ENCODE data around the gene RNF115.

RNF115 gene

GRCh38 chr1:145786271-145786670 lies 37.6 kb downstream of the RNF115 start:
- H2AFZ ChIP-seq (ENCODE audit: low read depth, low read length, severe bottlenecking), result no peak overlapping the region
- H3K27ac ChIP-seq (ENCODE audit: low read depth, low read length), result no peak overlapping the region
- H4K20me1 ChIP-seq (ENCODE audit: low read depth, low read length), result no peaks in the 10 kb centered on the region
- TF ChIP-seq, protein P1, sequence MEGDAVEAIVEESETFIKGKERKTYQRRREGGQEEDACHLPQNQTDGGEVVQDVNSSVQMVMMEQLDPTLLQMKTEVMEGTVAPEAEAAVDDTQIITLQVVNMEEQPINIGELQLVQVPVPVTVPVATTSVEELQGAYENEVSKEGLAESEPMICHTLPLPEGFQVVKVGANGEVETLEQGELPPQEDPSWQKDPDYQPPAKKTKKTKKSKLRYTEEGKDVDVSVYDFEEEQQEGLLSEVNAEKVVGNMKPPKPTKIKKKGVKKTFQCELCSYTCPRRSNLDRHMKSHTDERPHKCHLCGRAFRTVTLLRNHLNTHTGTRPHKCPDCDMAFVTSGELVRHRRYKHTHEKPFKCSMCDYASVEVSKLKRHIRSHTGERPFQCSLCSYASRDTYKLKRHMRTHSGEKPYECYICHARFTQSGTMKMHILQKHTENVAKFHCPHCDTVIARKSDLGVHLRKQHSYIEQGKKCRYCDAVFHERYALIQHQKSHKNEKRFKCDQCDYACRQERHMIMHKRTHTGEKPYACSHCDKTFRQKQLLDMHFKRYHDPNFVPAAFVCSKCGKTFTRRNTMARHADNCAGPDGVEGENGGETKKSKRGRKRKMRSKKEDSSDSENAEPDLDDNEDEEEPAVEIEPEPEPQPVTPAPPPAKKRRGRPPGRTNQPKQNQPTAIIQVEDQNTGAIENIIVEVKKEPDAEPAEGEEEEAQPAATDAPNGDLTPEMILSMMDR (IDR thresholded peaks at IDR 0.05; ENCODE audit: insufficient read depth, low read length, poor library complexity, severe bottlenecking), result no peak
- TF ChIP-seq EZH2phosphoT487 (conservative IDR thresholded peaks at IDR 0.05; ENCODE audit: low read length), result no peak
- H3K9me2 ChIP-seq (replicated peaks; ENCODE audit: insufficient read depth, low read length), result no peaks in the 10 kb centered on the region
- H3K4me2 ChIP-seq (ENCODE audit: low read depth, low read length, poor library complexity, severe bottlenecking), result no peak overlapping the region
- no peaks in the 10 kb centered on the region for H3K27me3 ChIP-seq (ENCODE audit: low read length)
- H3K9ac ChIP-seq (ENCODE audit: low read length), result no peak overlapping the region
- H3K4me3 ChIP-seq (ENCODE audit: insufficient read depth, low read length, poor library complexity, severe bottlenecking), result no peak overlapping the region
- H3K36me3 ChIP-seq (ENCODE audit: low read length), result no peaks in the 10 kb centered on the region; the same call in 1 of the 2 replicates
- H3F3A ChIP-seq (ENCODE audit: insufficient read depth), result no peaks in the 10 kb centered on the region
- no peaks in the 10 kb centered on the region for H3K79me2 ChIP-seq (ENCODE audit: insufficient read depth, low read length)
- H3K9me3 ChIP-seq (ENCODE audit: insufficient read depth, low read length), result no peaks in the 10 kb centered on the region

DNA sequence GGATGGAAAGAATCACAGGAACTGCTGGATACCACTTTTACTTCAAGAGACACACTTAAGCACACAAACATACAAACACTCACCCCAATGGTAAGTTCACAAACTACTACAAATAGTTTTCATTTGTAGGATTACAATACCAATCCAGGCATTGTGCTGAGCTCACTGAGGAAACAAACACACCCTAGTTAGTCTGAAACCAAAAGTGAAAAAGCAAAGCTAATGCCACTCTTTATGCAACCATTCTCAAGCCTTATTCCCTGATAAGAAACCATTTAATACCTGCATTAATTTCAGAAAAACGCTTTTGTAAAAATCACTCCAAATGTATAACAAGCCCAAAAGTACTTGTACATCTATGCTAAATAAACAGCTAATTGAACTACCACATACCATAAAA lies 38.3 kb downstream of the RNF115 start:
- H3K4me2 ChIP-seq (ENCODE audit: low read depth, low read length, poor library complexity, severe bottlenecking), result no peak overlapping the region
- no peaks in the 10 kb centered on the region for H4K20me1 ChIP-seq (ENCODE audit: low read depth, low read length)
- TF ChIP-seq, protein P1 (IDR thresholded peaks at IDR 0.05; ENCODE audit: insufficient read depth, low read length, poor library complexity, severe bottlenecking), result no peak
- no peak for TF ChIP-seq EZH2phosphoT487 (conservative IDR thresholded peaks at IDR 0.05; ENCODE audit: low read length)
- no peaks in the 10 kb centered on the region for H3K9me3 ChIP-seq (ENCODE audit: insufficient read depth, low read length)
- no peaks in the 10 kb centered on the region for H3F3A ChIP-seq (ENCODE audit: insufficient read depth)
- no peak overlapping the region for H2AFZ ChIP-seq (ENCODE audit: low read depth, low read length, severe bottlenecking)
- H3K9ac ChIP-seq (ENCODE audit: low read length), result no peak overlapping the region
- H3K9me2 ChIP-seq (replicated peaks; ENCODE audit: insufficient read depth, low read length), result no peaks in the 10 kb centered on the region
- no peaks in the 10 kb centered on the region; the same call in 1 of the 2 replicates for H3K36me3 ChIP-seq (ENCODE audit: low read length)
- no peak overlapping the region for H3K27ac ChIP-seq (ENCODE audit: low read depth, low read length)
- no peaks in the 10 kb centered on the region for H3K79me2 ChIP-seq (ENCODE audit: insufficient read depth, low read length)
- no peaks in the 10 kb centered on the region for H3K27me3 ChIP-seq (ENCODE audit: low read length)
- H3K4me3 ChIP-seq (ENCODE audit: insufficient read depth, low read length, poor library complexity, severe bottlenecking), result no peak overlapping the region

- Histone ChIP-seq H3K4me2 (ENCODE audit: low read depth, low read length, poor library complexity, severe bottlenecking) (no peak overlapping the region), H3K9ac (ENCODE audit: low read length) (no peak overlapping the region), H3K9me2 (replicated peaks; ENCODE audit: insufficient read depth, low read length) (no peaks in the 10 kb centered on the region), H3K4me3 (ENCODE audit: insufficient read depth, low read length, poor library complexity, severe bottlenecking) (no peak overlapping the region), H3K36me3 (ENCODE audit: low read length) (no peaks in the 10 kb centered on the region; the same call in 1 of the 2 replicates), H3F3A (ENCODE audit: insufficient read depth) (no peaks in the 10 kb centered on the region), H3K9me3 (ENCODE audit: insufficient read depth, low read length) (no peaks in the 10 kb centered on the region), H3K79me2 (ENCODE audit: insufficient read depth, low read length) (no peaks in the 10 kb centered on the region), H2AFZ (ENCODE audit: low read depth, low read length, severe bottlenecking) (no peak overlapping the region), H4K20me1 (ENCODE audit: low read depth, low read length) (no peaks in the 10 kb centered on the region), H3K27ac (ENCODE audit: low read depth, low read length) (no peak overlapping the region), H3K27me3 (ENCODE audit: low read length) (no peaks in the 10 kb centered on the region)
- TF ChIP-seq, protein P1 (IDR thresholded peaks at IDR 0.05; ENCODE audit: insufficient read depth, low read length, poor library complexity, severe bottlenecking), result no peak
- TF ChIP-seq EZH2phosphoT487 (conservative IDR thresholded peaks at IDR 0.05; ENCODE audit: low read length), result no peak
Measured at GRCh38 chr1:145784409-145784808, 39.5 kb downstream of the RNF115 start.

Data from SU-DHL-6 (cell line).